Neural progenitor cell (in vitro differentiated cells): Measurements from ENCODE around the gene FAM20C.

Experiments
- CTCF ChIP-seq: fragments of 200-600 bp; sonication (generic); IDR thresholded peaks from 2 replicates; pipeline ENCODE4 v1.5.1; 2017; ENCODE audit warnings: antibody characterized with exemption, mild to moderate bottlenecking
- EZH2 ChIP-seq: fragments of 200-600 bp; sonication (generic); IDR thresholded peaks from 2 replicates; pipeline ENCODE4 v1.6.1; 2017; ENCODE audit warnings: antibody characterized with exemption, mild to moderate bottlenecking, moderate library complexity
- EZH2phosphoT487 ChIP-seq: fragments of 200-600 bp; sonication (generic); IDR thresholded peaks from 2 replicates; pipeline ENCODE4 v1.6.1; 2017; ENCODE audit warnings: antibody characterized with exemption

- TF ChIP-seq CTCF (no peak), EZH2 (no peak), EZH2phosphoT487 (no peak)
These were observed 48.6 kb downstream of the FAM20C start for GRCh38 chr7:240887-241421.
